K562 (cell line): ENCODE measurements around the gene TMEM170A. TPM values are rescaled to one million over a fixed set of nuclear protein-coding genes. Genes with fewer than 3 reads are reported as not detected.

ENCODE experiments used
- ATAC-seq: fragments of 200-7000 bp; cut with Tn5 transposase; 3 replicates; pipeline ENCODE4 v1.9.1; 2020; ENCODE audit warnings: moderate library complexity
- BruUV-seq: library from RNA; stranded (reverse); fragments of 400-500 nt; replicated peaks from 2 replicates; lab custom pipeline; 2021; lab: Mats Ljungman, UMichigan
- CTCF ChIA-PET: fragments of 300-600 bp; formaldehyde crosslinking; extraction: SDS; loops from one replicate; lab custom pipeline; 2021; ENCODE audit warnings: low intra/inter-chr PET ratio; lab: Yijun Ruan, JAX
- POLR2A ChIA-PET: fragments of 300-600, 350-650 bp; sonication (Branson Sonifier 250); formaldehyde crosslinking; extraction: SDS; loops from one replicate; lab custom pipeline; 2021; ENCODE audit warnings: antibody characterized with exemption, inconsistent platforms; lab: Yijun Ruan, JAX
- DNase-seq, 4 experiments: peaks; one replicate each; pipeline versions ENCODE4 v3.0.0 to v3.0.0-alpha.2; 2011 to 2018; ENCODE audit warnings: low spot score in 3 of 4, mixed read lengths in 3 of 4; ENCODE audit errors: extremely low read depth in 1 of 4
- FAIRE-seq: peaks from 2 replicates; lab custom pipeline; 2011; peaks lifted over from hg19 to GRCh38; lab: Jason Lieb, UNC
- H2AFZ ChIP-seq: 2 replicates; pipeline ENCODE4 v1.6.0; 2011; ENCODE audit warnings: low read depth, low read length, control low read depth, inconsistent platforms
- H3K27ac ChIP-seq: fragments of 200-600 bp; 3 replicates; pipeline ENCODE4 v1.8.0; 2011; ENCODE audit warnings: low read depth, mild to moderate bottlenecking, control low read depth, inconsistent platforms, low read length, moderate library complexity, mixed read lengths; ENCODE audit errors: extremely low read depth
- H3K27me3 ChIP-seq, 2 experiments: fragments of 300-600 bp in 1 of 2; 2 replicates in 1 of 2; 3 replicates in 1 of 2; pipeline versions ENCODE4 v1.6.0 to v1.8.0; 2011; ENCODE audit warnings: inconsistent platforms in 2 of 2, low read length in 2 of 2, mild to moderate bottlenecking in 1 of 2, mixed read lengths in 1 of 2, moderate library complexity in 1 of 2; ENCODE audit not compliant: control insufficient read depth in 2 of 2, insufficient read depth in 2 of 2
- H3K36me3 ChIP-seq: fragments of 300-600 bp; 3 replicates; pipeline ENCODE4 v1.8.0; 2011; ENCODE audit warnings: mild to moderate bottlenecking, low read length, inconsistent platforms; ENCODE audit not compliant: control insufficient read depth, insufficient read depth
- H3K4me1 ChIP-seq, 2 experiments: fragments of 200-600 bp in 1 of 2; replicated peaks in 1 of 2; 2 replicates in 1 of 2; 3 replicates in 1 of 2; pipeline versions ENCODE4 v1.5.1 to v1.8.0; 2011; ENCODE audit warnings: inconsistent platforms in 2 of 2, low read length in 2 of 2, mild to moderate bottlenecking in 1 of 2, mixed read lengths in 1 of 2, moderate library complexity in 1 of 2; ENCODE audit not compliant: control insufficient read depth in 2 of 2, insufficient read depth in 2 of 2
- H3K4me2 ChIP-seq: 2 replicates; pipeline ENCODE4 v1.6.1; 2011; ENCODE audit warnings: low read length, control low read depth, inconsistent platforms, mixed read lengths; ENCODE audit not compliant: insufficient read depth
- H3K4me3 ChIP-seq: fragments of 200-600 bp; sonication (generic), shearing (Covaris generic); 2 replicates; pipeline ENCODE4 v1.5.1; 2016; ENCODE audit warnings: control low read depth, inconsistent platforms
- H3K79me2 ChIP-seq: fragments of 200-600 bp; 3 replicates; pipeline ENCODE4 v1.8.0; 2011; ENCODE audit warnings: low read length, inconsistent platforms; ENCODE audit not compliant: control insufficient read depth, insufficient read depth
- H3K9ac ChIP-seq, 2 experiments: 2 replicates each; pipeline versions ENCODE4 v1.6.0 to v1.6.1; 2011; ENCODE audit warnings: low read depth in 2 of 2, low read length in 2 of 2, control low read depth in 1 of 2, inconsistent platforms in 1 of 2, mild to moderate bottlenecking in 1 of 2, mixed read lengths in 1 of 2; ENCODE audit not compliant: insufficient read depth in 1 of 2
- H3K9me1 ChIP-seq: one replicate; pipeline ENCODE4 v1.6.0; 2011; ENCODE audit warnings: inconsistent platforms, mild to moderate bottlenecking, low read length, moderate library complexity; ENCODE audit not compliant: control insufficient read depth, insufficient read depth
- H3K9me3 ChIP-seq: replicated peaks from 2 replicates; pipeline ENCODE4 v1.5.1; 2011; ENCODE audit warnings: low read depth, low read length, inconsistent platforms; ENCODE audit not compliant: control insufficient read depth, insufficient read depth
- H4K20me1 ChIP-seq: replicated peaks from 2 replicates; pipeline ENCODE4 v1.6.1; 2011; ENCODE audit warnings: low read length, inconsistent platforms, mixed read lengths; ENCODE audit not compliant: control insufficient read depth, insufficient read depth
- ARHGAP35 ChIP-seq: fragments of 450-650 bp; IDR thresholded peaks from 2 replicates; pipeline ENCODE4 v1.6.1; 2018; ENCODE audit not compliant: partially characterized antibody
- CBFB ChIP-seq: sonication (generic); formaldehyde crosslinking; IDR thresholded peaks from 2 replicates; pipeline ENCODE4 v1.4.0; 2020; ENCODE audit warnings: mild to moderate bottlenecking, missing genetic modification reagents
- CREB5 ChIP-seq: fragments of 250-450 bp; sonication (Bioruptor Pico); IDR thresholded peaks from 2 replicates; pipeline ENCODE4 v1.5.0; 2020; ENCODE audit warnings: mild to moderate bottlenecking
- GTF3C2 ChIP-seq: IDR thresholded peaks from 3 replicates; pipeline ENCODE4 v1.6.1; 2011; ENCODE audit warnings: borderline replicate concordance, mild to moderate bottlenecking, moderate library complexity; ENCODE audit not compliant: insufficient read length; ENCODE audit errors: extremely low read depth
- RBM34 ChIP-seq: fragments of 200-400 bp; formaldehyde crosslinking; IDR thresholded peaks from 2 replicates; pipeline ENCODE4 v1.6.1; 2018; ENCODE audit warnings: low read length, borderline replicate concordance; ENCODE audit not compliant: insufficient read depth
- WGBS: fragments of 100-300 bp; shearing (Covaris generic); methylation state at CpG from one replicate; pipeline ENCODE4 v1.1.6; 2016; ENCODE audit warnings: low coverage, mixed read lengths; ENCODE audit not compliant: insufficient coverage; ENCODE audit errors: missing lambda C conversion rate; 5-methylcytosine and 5-hydroxymethylcytosine counted together
- in situ Hi-C: fragments of 300-500 bp; cut with MboI; formaldehyde crosslinking; loops from 4 replicates; pipeline ENCODE4 v1.15.0; 2018; ENCODE audit warnings: inconsistent platforms, mixed read lengths
- intact Hi-C: fragments of 100-400 bp; cut with micrococcal nuclease; formaldehyde crosslinking; loops from 2 replicates; pipeline ENCODE4 v1.14.2; 2022
- polyA plus RNA-seq, 8 experiments: library from polyadenylated mRNA; depleted of rRNA in 4 of 8; stranded (reverse) in 5 of 8; unstranded in 3 of 8; fragments of >200 nt; fragmentation: Nextera tagmentation in 2 of 8; fragmentation: Illumina TruSeq in 1 of 8; extraction: Ambion mirVana in 2 of 8; extraction: Trizol in 1 of 8; gene quantifications; 2 replicates each; pipeline versions ENCODE4 v1.2.1 to v1.2.3, GENCODE V29; 2011 to 2014; ENCODE audit warnings: inconsistent platforms in 1 of 8, missing spikeins in 1 of 8
- total RNA-seq, 7 experiments: library from RNA; depleted of rRNA in 6 of 7; stranded (reverse); fragments of >200 nt in 6 of 7; fragmentation: Illumina TruSeq in 2 of 7; extraction: Trizol in 2 of 7; gene quantifications; 2 replicates each; pipeline versions ENCODE4 v1.2.1 to v1.2.3, GENCODE V29; 2011 to 2021; ENCODE audit warnings: low replicate concordance in 1 of 7

TMEM170A gene
- total and polyA plus RNA-seq, 9 of the 15 experiments (the other 6 are each of a cell fraction or from before 2014, with no cell fraction given), result 6.1 to 30.2 (median 15.0) TPM

- H3K36me3 ChIP-seq, result peaks cover 11% of the 10 kb centered on the region; the same call in 2 of the 3 replicates
- 81% methylated on average over 5 of the region's 5 CpGs for WGBS
- H3K79me2 ChIP-seq, result peaks cover 73% of the 10 kb centered on the region
- H2AFZ ChIP-seq, result no peak overlapping the region
- no TSS peak for BruUV-seq
- no peak overlapping the region for H3K4me3 ChIP-seq
- H3K27me3 ChIP-seq, result no peaks in the 10 kb centered on the region
- CTCF ChIA-PET, result no interaction called here
- in situ Hi-C loops, result no loop called here
- no peaks in the 10 kb centered on the region for H3K9me3 ChIP-seq
- H3K9ac ChIP-seq, result no peak overlapping the region
- POLR2A ChIA-PET, result interaction anchor here (0.9 to 1.4 kb wide), 6 partner anchors 9 to 60 kb away, joined by 3 to 4 read pairs (median 4); no protein-coding TSS in a partner anchor
- FAIRE-seq (no peak), DNase-seq (no peak), ATAC-seq (no peak)
- peaks cover 7 to 14% of the 10 kb centered on the region in 2 experiments; a peak in 4 of 5 replicates for H3K4me1 ChIP-seq
- no peak overlapping the region for H3K4me2 ChIP-seq
- intact Hi-C loops, result no loop called here
- TF ChIP-seq GTF3C2 (no peak), ARHGAP35 (no peak), CBFB (no peak), CREB5 (no peak), RBM34 (no peak)
- H3K9me1 ChIP-seq, result no peaks in the 10 kb centered on the region
- H4K20me1 ChIP-seq, result peaks cover 11% of the 10 kb centered on the region
- no peak overlapping the region for H3K27ac ChIP-seq
Observed at GRCh38 chr16:75457485-75458021, 6.9 kb downstream of the TMEM170A start.
